Measurements from ENCODE around the gene IGSF21. TPM values are rescaled to one million over a fixed set of nuclear protein-coding genes. Genes with fewer than 3 reads are reported as not detected.
A peak's percentile ranks its signal among the peaks of the same experiment; 100 is the strongest.

The IGSF21 gene
- total and polyA plus RNA-seq, 2 of the 8 experiments (the other 6 are each of a cell fraction or from before 2014, with no cell fraction given): 22.5 to 28.5 TPM

- TF ChIP-seq SIN3A (conservative IDR thresholded peaks at IDR 0.05 in 1 of 2, IDR thresholded peaks at IDR 0.05 in 1 of 2; ENCODE audit: low read depth in 1 of 2, low read length in 2 of 2) (no peak), SP4 (IDR thresholded peaks at IDR 0.05; ENCODE audit: low read length) (no peak), POLR2A (IDR thresholded peaks at IDR 0.05; ENCODE audit: control extremely low read depth in 1 of 2, low read depth in 2 of 2, low read length in 2 of 2) (no peak; a peak in 1 of 3 replicates), SP2 (IDR thresholded peaks at IDR 0.05; ENCODE audit: low read length) (no peak), KDM5A (IDR thresholded peaks at IDR 0.05; ENCODE audit: low read length) (no peak), RNF2 (IDR thresholded peaks at IDR 0.05; ENCODE audit: borderline replicate concordance, low read depth, low read length, missing control alignments, poor library complexity, severe bottlenecking) (no peak), SIX5 (IDR thresholded peaks at IDR 0.05; ENCODE audit: low read depth, low read length) (no peak), SIRT6 (IDR thresholded peaks at IDR 0.05; ENCODE audit: low read length) (no peak), NRF1 (IDR thresholded peaks at IDR 0.05; ENCODE audit: low read depth, low read length) (no peak), JUND (IDR thresholded peaks at IDR 0.05; ENCODE audit: low read length) (no peak), MAX (IDR thresholded peaks at IDR 0.05) (peak; percentile 18; the same call in 1 of the 2 replicates), GABPA (IDR thresholded peaks at IDR 0.05; ENCODE audit: borderline replicate concordance, insufficient read depth, low read length) (no peak), RXRA (IDR thresholded peaks at IDR 0.05; ENCODE audit: insufficient read depth, low read depth, low read length) (no peak), GTF2F1 (IDR thresholded peaks at IDR 0.05; ENCODE audit: borderline replicate concordance, low read depth, low read length) (no peak), TCF12 (IDR thresholded peaks at IDR 0.05; ENCODE audit: low read depth, low read length) (peak; percentile 94), SRF (IDR thresholded peaks at IDR 0.05; ENCODE audit: low read depth, low read length) (no peak), EZH2 (IDR thresholded peaks at IDR 0.05; ENCODE audit: low read depth, low read length, severe bottlenecking) (no peak), CEBPB (IDR thresholded peaks at IDR 0.05; ENCODE audit: low read depth, low read length) (no peak), E2F6 (IDR thresholded peaks at IDR 0.05) (no peak), KDM1A (IDR thresholded peaks at IDR 0.05; ENCODE audit: borderline replicate concordance, low read length) (peak; percentile 99), CTCF (IDR thresholded peaks at IDR 0.05; ENCODE audit: control extremely low read depth in 1 of 3, insufficient read depth in 1 of 3, low read depth in 1 of 3, low read length in 3 of 3) (peak in 1 of 3 experiments; percentile 14; a peak in 1 of 4 replicates)
Measured at GRCh38 chr1:18294437-18295176, 187.0 kb downstream of the IGSF21 start (continued).
